ENCODE measurements around the gene MAP1S. TPM values are rescaled to one million over a fixed set of nuclear protein-coding genes. Genes with fewer than 3 reads are reported as not detected.

The MAP1S gene
- total RNA-seq, 1 donor: 15.1 TPM

DNA sequence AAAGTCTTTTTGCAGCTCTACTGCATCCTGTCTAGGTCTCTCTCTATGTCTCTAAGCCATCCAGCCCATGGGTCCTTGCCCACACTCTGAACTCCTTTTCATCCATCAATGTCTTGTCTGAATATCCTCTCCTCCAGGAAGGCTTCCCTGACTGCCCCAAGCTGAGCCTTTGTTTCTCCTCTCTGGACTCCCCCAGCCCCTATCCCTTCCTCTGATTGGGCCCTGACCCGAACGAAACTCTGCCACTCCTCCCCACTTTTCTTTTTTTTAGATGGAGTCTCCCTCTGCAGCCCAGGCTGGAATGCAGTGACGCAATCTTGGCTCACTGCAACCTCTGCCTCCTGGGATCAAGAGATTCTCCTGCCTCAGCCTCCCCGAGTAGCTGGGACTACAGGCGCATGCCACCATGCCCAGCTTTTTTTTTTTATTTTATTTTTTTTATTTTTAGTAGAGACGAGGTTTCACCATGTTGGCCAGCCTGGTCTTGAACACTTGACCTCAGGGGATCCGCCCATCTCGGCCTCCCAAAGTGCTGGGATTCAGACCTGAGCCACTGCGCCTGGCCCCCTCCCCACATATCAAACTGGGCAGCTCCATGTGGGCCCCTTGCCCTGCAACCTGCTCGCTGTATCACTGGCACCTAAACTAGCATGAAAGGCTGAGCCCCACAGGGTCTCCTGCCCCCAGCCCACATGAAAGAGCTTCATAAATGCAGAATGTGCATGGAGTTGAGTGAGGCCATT, 30.3 kb upstream of the MAP1S start:
- H3K4me3 ChIP-seq (ENCODE audit: low read depth, low read length): no peak overlapping the region
- DNase-seq (ENCODE audit: low read depth): no peak
- TF ChIP-seq, protein P1, sequence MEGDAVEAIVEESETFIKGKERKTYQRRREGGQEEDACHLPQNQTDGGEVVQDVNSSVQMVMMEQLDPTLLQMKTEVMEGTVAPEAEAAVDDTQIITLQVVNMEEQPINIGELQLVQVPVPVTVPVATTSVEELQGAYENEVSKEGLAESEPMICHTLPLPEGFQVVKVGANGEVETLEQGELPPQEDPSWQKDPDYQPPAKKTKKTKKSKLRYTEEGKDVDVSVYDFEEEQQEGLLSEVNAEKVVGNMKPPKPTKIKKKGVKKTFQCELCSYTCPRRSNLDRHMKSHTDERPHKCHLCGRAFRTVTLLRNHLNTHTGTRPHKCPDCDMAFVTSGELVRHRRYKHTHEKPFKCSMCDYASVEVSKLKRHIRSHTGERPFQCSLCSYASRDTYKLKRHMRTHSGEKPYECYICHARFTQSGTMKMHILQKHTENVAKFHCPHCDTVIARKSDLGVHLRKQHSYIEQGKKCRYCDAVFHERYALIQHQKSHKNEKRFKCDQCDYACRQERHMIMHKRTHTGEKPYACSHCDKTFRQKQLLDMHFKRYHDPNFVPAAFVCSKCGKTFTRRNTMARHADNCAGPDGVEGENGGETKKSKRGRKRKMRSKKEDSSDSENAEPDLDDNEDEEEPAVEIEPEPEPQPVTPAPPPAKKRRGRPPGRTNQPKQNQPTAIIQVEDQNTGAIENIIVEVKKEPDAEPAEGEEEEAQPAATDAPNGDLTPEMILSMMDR (IDR thresholded peaks at IDR 0.05; ENCODE audit: insufficient read depth, low read depth, low read length): no peak

DNA sequence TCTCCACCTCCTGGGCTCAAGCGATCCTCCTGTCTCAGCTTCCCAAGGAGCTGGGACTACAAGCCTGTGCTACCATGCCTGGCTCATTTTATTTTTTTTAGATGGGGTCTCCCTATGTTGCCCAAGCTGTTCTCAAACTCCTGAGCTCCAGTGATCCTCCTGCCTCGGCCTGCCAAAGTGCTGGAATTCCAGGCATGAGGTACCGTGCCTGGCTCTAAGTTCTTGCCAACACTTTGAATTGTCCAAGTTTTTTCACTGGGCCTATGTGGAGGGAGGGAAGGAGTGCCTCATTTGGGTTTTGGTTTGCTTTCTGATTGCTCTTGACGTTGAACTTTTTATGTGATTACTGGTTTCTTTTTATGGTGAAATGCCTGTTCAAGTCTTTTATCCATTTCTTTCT, 26.7 kb upstream of the MAP1S start:
- TF ChIP-seq, protein P1 (IDR thresholded peaks at IDR 0.05; ENCODE audit: insufficient read depth, low read depth, low read length): no peak
- no peak for DNase-seq (ENCODE audit: low read depth)
- no peak overlapping the region for H3K4me3 ChIP-seq (ENCODE audit: low read depth, low read length)

DNA sequence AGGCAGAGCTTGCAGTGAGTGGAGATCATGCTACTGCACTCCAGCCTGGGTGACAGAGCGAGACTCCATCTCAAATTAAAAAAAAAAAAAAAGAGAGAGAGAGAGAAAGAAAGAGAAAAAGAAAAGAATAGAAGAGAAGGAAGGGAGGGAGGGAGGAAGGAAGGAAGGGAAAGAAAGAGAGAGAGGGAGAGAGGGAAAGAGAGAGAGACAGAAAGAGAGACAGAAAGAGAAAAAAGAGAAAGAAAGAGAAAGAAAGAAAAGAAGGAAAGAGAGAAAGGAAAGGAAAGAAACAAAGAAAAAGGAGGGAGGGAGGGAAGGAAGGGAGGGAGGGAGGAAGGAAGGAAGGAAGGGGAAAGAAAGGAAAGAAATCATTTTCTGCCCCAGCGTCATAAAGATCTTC, 24.1 kb upstream of the MAP1S start:
- TF ChIP-seq, protein P1 (IDR thresholded peaks at IDR 0.05; ENCODE audit: insufficient read depth, low read depth, low read length): no peak
- no peak overlapping the region for H3K4me3 ChIP-seq (ENCODE audit: low read depth, low read length)
- no peak for DNase-seq (ENCODE audit: low read depth)

DNA sequence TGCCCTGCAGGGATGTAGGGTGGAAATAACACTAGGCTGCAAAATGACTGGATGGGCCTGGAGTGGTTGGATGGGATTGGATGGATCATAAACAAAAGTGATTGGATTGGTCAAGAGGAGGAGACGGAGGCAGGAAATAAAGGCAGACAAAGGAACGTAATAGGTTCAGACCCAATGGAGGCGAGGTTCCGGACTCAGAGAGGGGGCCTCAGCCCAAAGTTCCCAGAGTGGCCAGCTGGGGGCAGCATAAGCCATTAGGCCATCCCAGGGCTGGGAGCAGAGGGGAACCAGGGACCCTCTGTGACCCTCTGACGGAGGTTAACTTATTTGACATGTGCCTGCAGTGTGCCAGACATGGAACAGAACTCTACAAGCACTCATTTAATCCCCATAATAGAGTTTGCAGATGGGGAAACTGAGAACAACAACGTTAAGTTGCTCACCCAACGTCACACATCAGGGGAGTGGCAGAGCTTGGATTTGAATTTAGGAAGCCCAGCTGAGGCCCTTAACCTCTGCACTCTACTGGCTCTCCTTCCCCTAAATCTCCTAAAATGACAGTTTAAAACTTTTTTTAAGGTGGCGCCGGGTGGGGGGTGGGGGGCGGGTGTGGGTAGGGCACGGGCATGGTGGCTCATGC, 15.3 kb upstream of the MAP1S start:
- TF ChIP-seq, protein P1 (IDR thresholded peaks at IDR 0.05; ENCODE audit: insufficient read depth, low read depth, low read length): peak; percentile 86
- DNase-seq (ENCODE audit: low read depth): peak; percentile 33
- H3K4me3 ChIP-seq (ENCODE audit: low read depth, low read length): no peak overlapping the region

DNA sequence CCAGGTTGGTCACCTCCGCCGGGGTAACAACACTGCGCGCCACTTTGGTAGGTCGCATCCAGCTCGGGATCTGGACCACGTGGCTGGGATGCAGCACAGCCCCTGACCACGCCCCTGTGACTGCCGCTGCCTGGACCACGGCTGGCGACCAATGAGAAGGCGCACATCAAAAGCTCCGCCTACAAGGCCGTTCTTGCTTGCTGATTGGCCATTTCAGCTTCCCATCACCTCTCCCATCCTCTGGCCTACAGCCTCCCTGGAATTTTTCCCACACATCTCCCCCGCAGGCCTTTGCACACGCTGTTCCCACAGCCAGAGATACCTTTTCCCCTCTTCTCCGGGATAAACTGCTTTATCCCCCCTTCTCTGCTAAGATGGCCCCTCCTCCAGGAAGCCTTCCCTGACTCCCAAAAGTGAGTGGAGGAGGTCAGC, 12.5 kb upstream of the MAP1S start:
- no peak overlapping the region for H3K4me3 ChIP-seq (ENCODE audit: low read depth, low read length)
- TF ChIP-seq, protein P1 (IDR thresholded peaks at IDR 0.05; ENCODE audit: insufficient read depth, low read depth, low read length): no peak
- peak; percentile 35 for DNase-seq (ENCODE audit: low read depth)

DNA sequence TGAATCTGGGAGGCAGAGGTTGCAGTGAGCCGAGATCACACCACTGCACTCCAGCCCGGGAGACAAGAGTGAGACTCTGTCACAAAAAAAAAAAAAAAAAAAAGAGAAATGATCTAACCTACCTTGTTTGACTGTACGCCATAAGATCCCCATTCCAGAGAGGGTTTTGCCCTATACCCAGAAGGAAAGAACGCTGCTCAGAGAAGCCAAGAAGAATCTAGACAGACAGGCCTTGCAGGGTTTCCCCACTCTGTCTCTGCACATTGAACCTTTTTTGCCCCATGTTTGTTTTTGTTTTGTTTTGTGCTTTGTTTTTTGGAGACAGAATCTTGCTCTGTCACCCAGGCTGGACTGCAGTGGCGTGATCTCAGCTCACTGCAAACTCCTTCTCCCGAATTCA, 7.4 kb upstream of the MAP1S start:
- H3K4me3 ChIP-seq (ENCODE audit: low read depth, low read length): no peak overlapping the region
- no peak for DNase-seq (ENCODE audit: low read depth)
- TF ChIP-seq, protein P1 (IDR thresholded peaks at IDR 0.05; ENCODE audit: insufficient read depth, low read depth, low read length): no peak
